Heart left ventricle (tissue), 16 donors: ENCODE results near the gene ZDHHC23. TPM values are rescaled to one million over a fixed set of nuclear protein-coding genes. Genes with fewer than 3 reads are reported as not detected.

ENCODE experiments used
- ATAC-seq, 4 donors: fragments of 200-7000 bp; cut with Tn5 transposase; one replicate each; pipeline ENCODE4 v1.9.1; 2020 to 2022; ENCODE audit warnings: moderate library complexity in 4 of 4, mild to moderate bottlenecking in 3 of 4, moderate number of reproducible peaks in 1 of 4
- DNase-seq, 5 donors: peaks; one replicate each; pipeline ENCODE4 v3.0.0-alpha.2; 2020
- H3K27ac ChIP-seq, 12 donors: fragments of 200-600 bp; sonication (generic) in 4 of 12; one replicate each; pipeline versions ENCODE4 v1.5.0 to v1.8.0; 2016 to 2022; ENCODE audit warnings: mild to moderate bottlenecking in 2 of 12
- H3K27me3 ChIP-seq, 9 donors: fragments of 200-600 bp; sonication (generic) in 2 of 9; one replicate each; pipeline versions ENCODE4 v1.5.1 to v1.8.0; 2016 to 2022; ENCODE audit warnings: mild to moderate bottlenecking in 3 of 9
- H3K36me3 ChIP-seq, 9 donors: fragments of 200-600 bp; sonication (generic) in 2 of 9; one replicate each; pipeline versions ENCODE4 v1.5.0 to v1.8.0; 2018 to 2022; ENCODE audit warnings: mild to moderate bottlenecking in 2 of 9
- H3K4me1 ChIP-seq, 12 donors: fragments of 200-600 bp; sonication (generic) in 4 of 12; one replicate each; pipeline versions ENCODE4 v1.5.0 to v1.8.0; 2016 to 2022; ENCODE audit warnings: mild to moderate bottlenecking in 3 of 12
- H3K4me3 ChIP-seq, 12 donors: fragments of 200-600 bp; sonication (generic) in 4 of 12; one replicate each; pipeline versions ENCODE4 v1.5.0 to v1.8.0; 2017 to 2022; ENCODE audit warnings: mild to moderate bottlenecking in 9 of 12, moderate library complexity in 4 of 12
- H3K9me3 ChIP-seq, 12 donors: fragments of 200-600 bp; sonication (generic) in 4 of 12; one replicate each; pipeline versions ENCODE4 v1.5.0 to v1.8.0; 2016 to 2022; ENCODE audit warnings: mild to moderate bottlenecking in 1 of 12
- POLR2A ChIP-seq, 2 donors: fragments of 450-650 bp; IDR thresholded peaks; one replicate each; pipeline ENCODE4 v1.6.1; 2017; ENCODE audit warnings: antibody characterized with exemption in 2 of 2, mild to moderate bottlenecking in 2 of 2, moderate library complexity in 2 of 2
- WGBS, 4 donors: extraction: QIAGEN DNeasy Blood & Tissue Kit in 2 of 4; methylation state at CpG; one replicate each; pipeline versions ENCODE4 v1.1.5 to v1.1.7; 2013 to 2018; 5-methylcytosine and 5-hydroxymethylcytosine counted together
- intact Hi-C, 10 donors: fragments of 100-400 bp; cut with DNase I; formaldehyde crosslinking; loops; one replicate each; pipeline versions ENCODE4 v1.11.1 to v1.14.2; 2022
- long read RNA-seq, 3 donors: library from polyadenylated mRNA; unstranded; transcript quantifications; one replicate each; pipeline ENCODE4 v2.0.0, GENCODE V29; 2020 to 2021
- polyA plus RNA-seq, 2 donors: library from polyadenylated mRNA; stranded (reverse); fragments of 200-250 nt; gene quantifications; one replicate each; pipeline ENCODE4 v1.2.3, GENCODE V29; 2013
- total RNA-seq, 9 donors: library from RNA; depleted of rRNA in 2 of 9; stranded (reverse); fragments of >200 nt in 2 of 9; fragmentation: NEBNext Ultra II Directional in 3 of 9; extraction: Animal tissue kit (Norgen Biotek cat#: 25700) in 3 of 9; gene quantifications; one replicate each; pipeline versions ENCODE4 v1.1.0 to v1.2.4, GENCODE V29; 2016 to 2023
- TF ChIP-seq, protein P1 (sequence below), 12 donors: fragments of 200-600 bp; sonication (generic) in 4 of 12; IDR thresholded peaks; one replicate each; pipeline versions ENCODE4 v1.5.0 to v1.8.0; 2018 to 2022; ENCODE audit warnings: antibody characterized with exemption in 12 of 12, mild to moderate bottlenecking in 5 of 12
- donor health status: ischemic (EF 13 %, LVEDD 7.1; RV severe dilation, severe dysfunction).
- donor health status: healthy with polysubstance abuse.
- donor health status: DM: no; HTN: yes; CAD: no.
- donor health status: DM: no; HTN: no; CAD: no.
- donor health status: ischemic (EF 25% LVEDD 6.9; RV normal size, moderate dysfunction).
- donor health status: ischemic (EF 25% LVEDD 5.7; RV mildly dilated, moderate dysfunction).
- donor health status: healthy.
- donor health status: DM: yes; HTN: yes; CAD: no.
- donor health status: ischemic (EF 35%, LVEDD 5.7; RV mildly dilated, moderate dysfunction).
- donor health status: nonischemic (EF 11% LVEDD 7.7; RV severe dilation, severe dysfunction).
- donor health status: DM: yes; HTN: yes; CAD: no.
- donor health status: PGD.
- donor health status: ischemic (EF 29% LVEDD 5.4; RV normal size, mild dysfunction).
- donor health status: nonischemic (EF 23%, LVEDD 6.1; RV moderate dilation, normal function).

Gene ZDHHC23, protein sequence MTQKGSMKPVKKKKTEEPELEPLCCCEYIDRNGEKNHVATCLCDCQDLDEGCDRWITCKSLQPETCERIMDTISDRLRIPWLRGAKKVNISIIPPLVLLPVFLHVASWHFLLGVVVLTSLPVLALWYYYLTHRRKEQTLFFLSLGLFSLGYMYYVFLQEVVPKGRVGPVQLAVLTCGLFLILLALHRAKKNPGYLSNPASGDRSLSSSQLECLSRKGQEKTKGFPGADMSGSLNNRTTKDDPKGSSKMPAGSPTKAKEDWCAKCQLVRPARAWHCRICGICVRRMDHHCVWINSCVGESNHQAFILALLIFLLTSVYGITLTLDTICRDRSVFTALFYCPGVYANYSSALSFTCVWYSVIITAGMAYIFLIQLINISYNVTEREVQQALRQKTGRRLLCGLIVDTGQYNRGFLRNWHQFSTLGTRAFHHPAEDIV
- total RNA-seq (1 to 10 TPM in 8 of 9 donors, under 1 TPM in 1; 0.60 to 4.2 (median 1.7) TPM), polyA plus RNA-seq (1 to 10 TPM in 1 of 2 donors, under 1 TPM in 1; 0.76 to 3.9 TPM)
- long read RNA-seq, donor 1, partial matches to known transcripts: 0 of 1 reads
- long read RNA-seq, donor 1, other reads (novel, unspliced or antisense): 1 of 1 reads
- long read RNA-seq, donor 2: 0 reads
- long read RNA-seq, donor 3, partial matches to known transcripts: 1 of 2 reads
- long read RNA-seq, donor 3, other reads (novel, unspliced or antisense): 1 of 2 reads

DNA sequence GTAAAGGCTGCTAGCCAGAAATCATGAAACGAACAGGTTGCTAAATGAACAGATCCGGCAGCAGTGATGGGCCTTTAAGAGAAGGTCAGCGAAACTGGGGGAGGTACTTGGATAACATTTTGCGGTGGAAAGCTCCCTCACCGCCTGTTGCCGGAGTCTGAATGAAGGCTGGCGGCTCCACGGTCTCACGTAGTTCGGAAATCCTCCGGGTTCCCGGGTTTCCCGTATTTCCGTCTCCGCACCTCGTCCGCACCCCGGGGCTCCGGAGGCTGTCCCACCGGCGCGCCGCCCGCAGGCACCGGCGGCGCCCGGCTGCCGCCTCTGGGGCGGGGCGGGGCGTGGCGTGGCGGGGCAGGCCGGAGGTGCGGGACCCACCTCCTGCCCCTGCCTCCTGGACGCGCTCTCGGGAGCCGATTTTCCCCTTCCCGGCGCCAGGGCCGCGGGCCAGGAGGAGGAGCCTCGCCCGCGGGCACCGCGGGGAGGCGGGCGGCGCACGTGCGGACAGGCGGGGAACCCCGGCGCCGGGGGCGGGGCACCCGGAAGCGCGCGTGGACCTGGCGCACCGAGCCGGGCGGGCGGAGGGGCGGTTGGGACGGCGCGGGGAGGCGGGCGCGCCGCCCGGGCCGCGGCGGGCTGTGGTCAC, at the start of gene ZDHHC23:
Gene ZDHHC23 (plus strand): TSS at position 642 of the 643 bp plus-strand sequence. CDS start 790 bp downstream, outside the sequence.
- Histone ChIP-seq H3K4me1 (peaks cover 0 to 16% (median 6%) of the 10 kb centered on the region in 12 donors), H3K27me3 (peaks cover 0 to 3% (median 0%) of the 10 kb centered on the region in 9 donors), H3K27ac (peak within 1 kb of the TSS in 3 of 12 donors; percentile 20 to 51 (median 33)), H3K36me3 (no peaks in the 10 kb centered on the region), H3K4me3 (peak within 1 kb of the TSS; percentile 45 to 85 (median 70)), H3K9me3 (no peaks in the 10 kb centered on the region)
- peak; percentile 68 to 97 (median 85) for ATAC-seq
- WGBS, 4 donors: 0 to 1% (median 0%) methylated on average over 4 to 80 of the region's 80 CpGs
- TF ChIP-seq, protein P1, sequence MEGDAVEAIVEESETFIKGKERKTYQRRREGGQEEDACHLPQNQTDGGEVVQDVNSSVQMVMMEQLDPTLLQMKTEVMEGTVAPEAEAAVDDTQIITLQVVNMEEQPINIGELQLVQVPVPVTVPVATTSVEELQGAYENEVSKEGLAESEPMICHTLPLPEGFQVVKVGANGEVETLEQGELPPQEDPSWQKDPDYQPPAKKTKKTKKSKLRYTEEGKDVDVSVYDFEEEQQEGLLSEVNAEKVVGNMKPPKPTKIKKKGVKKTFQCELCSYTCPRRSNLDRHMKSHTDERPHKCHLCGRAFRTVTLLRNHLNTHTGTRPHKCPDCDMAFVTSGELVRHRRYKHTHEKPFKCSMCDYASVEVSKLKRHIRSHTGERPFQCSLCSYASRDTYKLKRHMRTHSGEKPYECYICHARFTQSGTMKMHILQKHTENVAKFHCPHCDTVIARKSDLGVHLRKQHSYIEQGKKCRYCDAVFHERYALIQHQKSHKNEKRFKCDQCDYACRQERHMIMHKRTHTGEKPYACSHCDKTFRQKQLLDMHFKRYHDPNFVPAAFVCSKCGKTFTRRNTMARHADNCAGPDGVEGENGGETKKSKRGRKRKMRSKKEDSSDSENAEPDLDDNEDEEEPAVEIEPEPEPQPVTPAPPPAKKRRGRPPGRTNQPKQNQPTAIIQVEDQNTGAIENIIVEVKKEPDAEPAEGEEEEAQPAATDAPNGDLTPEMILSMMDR (IDR thresholded peaks at IDR 0.05): no peak
- TF ChIP-seq POLR2A (IDR thresholded peaks at IDR 0.05): no peak
- intact Hi-C loops: loop anchor here in 1 of 10 donors (5.0 kb wide), 1 partner anchor 110 kb away; the partner anchor contains the start of genes CCDC191 and QTRT2
- peak; percentile 59 to 85 (median 70) for DNase-seq

DNA sequence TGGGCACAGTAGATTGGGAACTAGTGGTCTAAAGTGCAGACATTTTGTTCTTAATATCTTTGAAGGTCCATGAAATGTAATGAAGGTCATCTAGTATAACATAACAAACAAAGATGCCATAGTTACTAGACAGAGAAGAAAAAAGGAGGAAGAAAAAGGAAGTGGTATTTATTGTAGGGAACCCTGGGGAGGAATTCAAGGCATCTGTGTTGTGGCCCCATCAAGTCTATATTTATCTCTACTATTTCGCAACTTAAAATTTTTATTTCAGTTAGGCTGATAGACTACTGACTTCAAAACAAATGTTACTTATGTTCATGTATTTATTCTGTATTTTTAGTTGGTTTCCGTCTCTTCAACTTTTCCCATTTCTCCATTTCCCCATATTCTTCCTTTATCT, 48.9 kb upstream of the ZDHHC23 start:
- peaks cover 0 to 2% (median 0%) of the 10 kb centered on the region in 12 donors for H3K9me3 ChIP-seq
- ATAC-seq: no peak
- no peak for DNase-seq
- H3K4me3 ChIP-seq: no peak overlapping the region
- intact Hi-C loops: no loop called here
- peaks cover 0 to 7% (median 0%) of the 10 kb centered on the region in 12 donors for H3K4me1 ChIP-seq
- TF ChIP-seq POLR2A (IDR thresholded peaks at IDR 0.05): no peak
- TF ChIP-seq, protein P1 (IDR thresholded peaks at IDR 0.05): no peak
- no peak overlapping the region for H3K27ac ChIP-seq
- no peaks in the 10 kb centered on the region for H3K36me3 ChIP-seq
- WGBS, 4 donors: 74 to 77% (median 75%) methylated on average over 2 of the region's 2 CpGs
- H3K27me3 ChIP-seq: no peaks in the 10 kb centered on the region

DNA sequence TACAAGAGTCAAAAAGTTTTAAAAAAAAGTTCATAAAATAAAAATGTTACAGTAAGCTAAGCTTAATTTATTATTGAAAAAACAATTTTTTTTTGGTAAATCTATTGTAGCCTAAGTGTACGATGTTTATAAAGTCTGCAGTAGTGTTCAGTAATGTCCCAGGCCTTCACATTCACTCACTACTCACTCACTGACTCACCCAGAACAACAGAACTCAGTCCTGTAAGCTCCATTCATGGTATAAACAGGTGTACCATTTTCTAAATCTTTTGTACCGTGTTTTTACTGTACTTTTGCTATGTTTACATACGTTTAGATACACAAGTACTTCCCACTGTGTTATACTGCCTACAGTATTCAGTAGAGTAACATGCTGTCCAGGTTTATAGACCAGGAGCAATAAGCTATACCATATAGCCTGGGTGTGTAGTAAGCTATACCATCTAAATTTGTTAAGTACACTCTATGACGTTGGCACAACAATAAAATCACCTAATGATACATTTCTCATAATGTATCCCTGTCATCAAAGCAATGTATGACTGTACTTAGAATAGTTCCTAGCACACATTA, 41.2 kb upstream of the ZDHHC23 start:
- H3K27me3 ChIP-seq: no peaks in the 10 kb centered on the region
- H3K4me3 ChIP-seq: no peak overlapping the region
- intact Hi-C loops: no loop called here
- ATAC-seq (no peak), DNase-seq (no peak)
- H3K36me3 ChIP-seq: no peaks in the 10 kb centered on the region
- peaks cover 0 to 13% (median 0%) of the 10 kb centered on the region in 12 donors for H3K9me3 ChIP-seq
- no peaks in the 10 kb centered on the region for H3K4me1 ChIP-seq
- H3K27ac ChIP-seq: no peak overlapping the region
- WGBS, 4 donors: 89 to 93% (median 90%) methylated on average over 4 of the region's 4 CpGs
- TF ChIP-seq, protein P1 (IDR thresholded peaks at IDR 0.05): no peak
- no peak for TF ChIP-seq POLR2A (IDR thresholded peaks at IDR 0.05)
